Thoracic aorta (tissue), 2 donors: ENCODE results near the gene CASS4. TPM values are rescaled to one million over a fixed set of nuclear protein-coding genes. Genes with fewer than 3 reads are reported as not detected.

ENCODE experiments used
- ATAC-seq: fragments of 150-250 bp; one replicate; pipeline ENCODE4 v1.8.0; 2017; ENCODE audit warnings: low read depth; ENCODE audit not compliant: insufficient number of reproducible peaks, low FRiP score
- DNase-seq: peaks from one replicate; pipeline ENCODE4 v3.0.0-alpha.2; 2020; ENCODE audit warnings: low spot score
- H3K27ac ChIP-seq, 2 donors: fragments of 200-600 bp; sonication (generic); 1 replicate in 1 of 2; 2 replicates in 1 of 2; pipeline ENCODE4 v1.5.1; 2016; ENCODE audit warnings: mild to moderate bottlenecking in 2 of 2, moderate library complexity in 2 of 2
- H3K27me3 ChIP-seq: fragments of 200-600 bp; sonication (generic); replicated peaks from 2 replicates; pipeline ENCODE4 v1.6.0; 2016; ENCODE audit warnings: mild to moderate bottlenecking; ENCODE audit not compliant: insufficient read depth
- H3K36me3 ChIP-seq: fragments of 200-600 bp; sonication (generic); one replicate; pipeline ENCODE4 v1.5.1; 2016
- H3K4me1 ChIP-seq, 2 donors: fragments of 200-600 bp; sonication (generic); 1 replicate in 1 of 2; 2 replicates in 1 of 2; pipeline versions ENCODE4 v1.5.1 to v1.6.0; 2016; ENCODE audit warnings: low read depth in 2 of 2, mild to moderate bottlenecking in 1 of 2; ENCODE audit not compliant: control insufficient read depth in 1 of 2
- H3K4me3 ChIP-seq: fragments of 200-600 bp; sonication (generic); 2 replicates; pipeline ENCODE4 v1.5.1; 2016; ENCODE audit warnings: mild to moderate bottlenecking
- H3K9me3 ChIP-seq: fragments of 200-600 bp; sonication (generic); 2 replicates; pipeline ENCODE4 v1.5.1; 2016
- CTCF ChIP-seq: fragments of 200-600 bp; sonication (generic); IDR thresholded peaks from one replicate; pipeline ENCODE4 v1.5.1; 2019; ENCODE audit warnings: antibody characterized with exemption
- total RNA-seq, 2 donors: library from RNA; depleted of rRNA; stranded (reverse); fragments of >200 nt; gene quantifications; one replicate each; pipeline versions ENCODE4 v1.1.0 to v1.2.3, GENCODE V29; 2016

The CASS4 gene
- total RNA-seq, 2 donors from 2014 or later, result 3.0 to 3.1 TPM

GRCh38 chr20:56369179-56369578, 42.9 kb upstream of the CASS4 start:
- Histone ChIP-seq H3K4me1 (no peaks in the 10 kb centered on the region), H3K27me3 (no peaks in the 10 kb centered on the region), H3K36me3 (peaks cover 22% of the 10 kb centered on the region), H3K4me3 (no peak overlapping the region), H3K27ac (no peak overlapping the region), H3K9me3 (no peaks in the 10 kb centered on the region)
- ATAC-seq, result no peak
- DNase-seq, result no peak
- no peak for TF ChIP-seq CTCF

GRCh38 chr20:56371977-56372376, 40.1 kb upstream of the CASS4 start:
- H3K36me3 ChIP-seq, result peaks cover 7% of the 10 kb centered on the region
- TF ChIP-seq CTCF, result no peak
- DNase-seq (no peak), ATAC-seq (no peak)
- no peaks in the 10 kb centered on the region for H3K4me1 ChIP-seq
- H3K27me3 ChIP-seq, result no peaks in the 10 kb centered on the region
- no peak overlapping the region for H3K27ac ChIP-seq
- no peak overlapping the region for H3K4me3 ChIP-seq
- no peaks in the 10 kb centered on the region for H3K9me3 ChIP-seq

- Histone ChIP-seq H3K4me3 (no peak overlapping the region), H3K27me3 (no peaks in the 10 kb centered on the region), H3K4me1 (no peaks in the 10 kb centered on the region), H3K27ac (no peak overlapping the region), H3K36me3 (peaks cover 2% of the 10 kb centered on the region), H3K9me3 (no peaks in the 10 kb centered on the region)
- no peak for ATAC-seq
- no peak for DNase-seq
- TF ChIP-seq CTCF, result no peak
Observed at GRCh38 chr20:56372850-56373249, 39.2 kb upstream of the CASS4 start.

GRCh38 chr20:56373942-56374341, 38.1 kb upstream of the CASS4 start:
- Histone ChIP-seq H3K27ac (no peak overlapping the region), H3K4me3 (no peak overlapping the region), H3K27me3 (no peaks in the 10 kb centered on the region), H3K9me3 (no peaks in the 10 kb centered on the region), H3K4me1 (no peaks in the 10 kb centered on the region), H3K36me3 (peaks cover 2% of the 10 kb centered on the region)
- ATAC-seq, result no peak
- no peak for DNase-seq
- TF ChIP-seq CTCF, result no peak

GRCh38 chr20:56376331-56376730, 35.7 kb upstream of the CASS4 start:
- ATAC-seq, result no peak
- no peaks in the 10 kb centered on the region for H3K27me3 ChIP-seq
- H3K36me3 ChIP-seq, result no peaks in the 10 kb centered on the region
- peaks cover 7 to 8% of the 10 kb centered on the region in 2 donors for H3K4me1 ChIP-seq
- DNase-seq, result no peak
- H3K27ac ChIP-seq, result no peak overlapping the region
- TF ChIP-seq CTCF, result no peak
- no peaks in the 10 kb centered on the region for H3K9me3 ChIP-seq
- H3K4me3 ChIP-seq, result no peak overlapping the region
